Body of pancreas (tissue), 4 donors: Measurements from ENCODE around the gene ADAM17.

Experiments used
- POLR2A ChIP-seq, 3 donors: fragments of 450-650 bp; IDR thresholded peaks; one replicate each; pipeline ENCODE4 v1.6.1; 2016; ENCODE audit warnings: antibody characterized with exemption in 3 of 3, mild to moderate bottlenecking in 2 of 3
- TF ChIP-seq, protein P1 (sequence below), 7 experiments: fragments of 450-650 bp in 4 of 7; fragments of 200-600 bp in 3 of 7; sonication (generic) in 3 of 7; IDR thresholded peaks; one replicate each; pipeline ENCODE4 v1.5.1; 2016 to 2019; ENCODE audit warnings: antibody characterized with exemption in 7 of 7

DNA sequence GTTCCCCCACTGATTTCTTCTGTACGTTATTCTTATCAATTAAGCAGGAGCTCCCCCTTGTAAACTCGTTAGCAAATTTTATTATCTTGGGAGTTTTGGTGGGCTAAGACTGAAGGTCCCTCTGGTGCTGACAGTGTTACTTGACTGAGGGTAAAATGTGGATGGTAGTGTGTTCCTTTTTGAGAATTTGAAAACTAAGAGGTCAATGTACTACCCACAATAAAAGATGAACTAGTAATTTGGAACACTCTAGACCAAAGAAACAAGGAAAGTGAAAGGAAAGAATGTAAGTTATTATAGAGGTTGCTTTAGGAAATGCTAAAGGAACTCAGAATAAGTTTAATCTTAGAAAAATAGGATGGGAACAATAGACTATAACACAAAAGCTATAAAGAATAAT is 40.1 kb upstream of the ADAM17 start:
- TF ChIP-seq, protein P1, sequence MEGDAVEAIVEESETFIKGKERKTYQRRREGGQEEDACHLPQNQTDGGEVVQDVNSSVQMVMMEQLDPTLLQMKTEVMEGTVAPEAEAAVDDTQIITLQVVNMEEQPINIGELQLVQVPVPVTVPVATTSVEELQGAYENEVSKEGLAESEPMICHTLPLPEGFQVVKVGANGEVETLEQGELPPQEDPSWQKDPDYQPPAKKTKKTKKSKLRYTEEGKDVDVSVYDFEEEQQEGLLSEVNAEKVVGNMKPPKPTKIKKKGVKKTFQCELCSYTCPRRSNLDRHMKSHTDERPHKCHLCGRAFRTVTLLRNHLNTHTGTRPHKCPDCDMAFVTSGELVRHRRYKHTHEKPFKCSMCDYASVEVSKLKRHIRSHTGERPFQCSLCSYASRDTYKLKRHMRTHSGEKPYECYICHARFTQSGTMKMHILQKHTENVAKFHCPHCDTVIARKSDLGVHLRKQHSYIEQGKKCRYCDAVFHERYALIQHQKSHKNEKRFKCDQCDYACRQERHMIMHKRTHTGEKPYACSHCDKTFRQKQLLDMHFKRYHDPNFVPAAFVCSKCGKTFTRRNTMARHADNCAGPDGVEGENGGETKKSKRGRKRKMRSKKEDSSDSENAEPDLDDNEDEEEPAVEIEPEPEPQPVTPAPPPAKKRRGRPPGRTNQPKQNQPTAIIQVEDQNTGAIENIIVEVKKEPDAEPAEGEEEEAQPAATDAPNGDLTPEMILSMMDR (IDR thresholded peaks at IDR 0.05) = no peak
- TF ChIP-seq POLR2A (IDR thresholded peaks at IDR 0.05) = no peak
